Epithelial cell of prostate (primary cell): Measurements from ENCODE around the gene BDKRB1.

ENCODE experiments used
- DNase-seq: peaks from one replicate; pipeline ENCODE4 v3.0.0-alpha.2; 2011; ENCODE audit warnings: low read depth, low spot score
- H3K27ac ChIP-seq: fragments of 450-650 bp; 2 replicates; pipeline ENCODE4 v1.5.1; 2017; ENCODE audit warnings: mild to moderate bottlenecking

Gene BDKRB1

GRCh38 chr14:96257900-96258299 lies 1.9 kb downstream of the BDKRB1 start:
- DNase-seq: no peak

GRCh38 chr14:96260341-96260821 lies 4.4 kb downstream of the BDKRB1 start:
- no peak overlapping the region for H3K27ac ChIP-seq
- DNase-seq: no peak

More at GRCh38 chr14:96257900-96258299, 1.9 kb downstream of the BDKRB1 start:
- H3K27ac ChIP-seq: no peak overlapping the region

- no peak overlapping the region for H3K27ac ChIP-seq
- DNase-seq: no peak
These were observed 5.0 kb downstream of the BDKRB1 start for GRCh38 chr14:96261053-96261452.

GRCh38 chr14:96261772-96262655 lies 6.0 kb downstream of the BDKRB1 start:
- no peak overlapping the region for H3K27ac ChIP-seq
- DNase-seq: no peak

- no peak for DNase-seq
- no peak overlapping the region for H3K27ac ChIP-seq
These were observed 7.6 kb downstream of the BDKRB1 start for GRCh38 chr14:96263347-96264199.

GRCh38 chr14:96264200-96264553 lies 8.2 kb downstream of the BDKRB1 start:
- DNase-seq: no peak
- no peak overlapping the region for H3K27ac ChIP-seq

GRCh38 chr14:96264853-96265252 lies 8.8 kb downstream of the BDKRB1 start:
- no peak for DNase-seq

GRCh38 chr14:96265383-96266095 lies 9.5 kb downstream of the BDKRB1 start:
- no peak for DNase-seq
- no peak overlapping the region for H3K27ac ChIP-seq

More at GRCh38 chr14:96264853-96265252, 8.8 kb downstream of the BDKRB1 start:
- H3K27ac ChIP-seq: no peak overlapping the region

- DNase-seq: peak; percentile 83
These were observed 11.3 kb downstream of the BDKRB1 start for GRCh38 chr14:96267336-96267735.

GRCh38 chr14:96267916-96268315 lies 11.9 kb downstream of the BDKRB1 start:
- no peak for DNase-seq
- H3K27ac ChIP-seq: peak overlapping the region; percentile 58

More at GRCh38 chr14:96267336-96267735, 11.3 kb downstream of the BDKRB1 start:
- peak overlapping the region; percentile 58 for H3K27ac ChIP-seq

- peak overlapping the region; percentile 58 for H3K27ac ChIP-seq
- DNase-seq: peak; percentile 82
These were observed 12.7 kb downstream of the BDKRB1 start for GRCh38 chr14:96268431-96269358.

- DNase-seq: no peak
- H3K27ac ChIP-seq: peak overlapping the region; percentile 58
These were observed 13.3 kb downstream of the BDKRB1 start for GRCh38 chr14:96269359-96269710.

GRCh38 chr14:96270565-96271420 lies 14.8 kb downstream of the BDKRB1 start:
- no peak for DNase-seq
- peak overlapping the region; percentile 17 for H3K27ac ChIP-seq

GRCh38 chr14:96271421-96271762 lies 15.4 kb downstream of the BDKRB1 start:
- peak; percentile 70 for DNase-seq

GRCh38 chr14:96272777-96273473 lies 16.9 kb downstream of the BDKRB1 start:
- DNase-seq: no peak
- H3K27ac ChIP-seq: no peak overlapping the region

More at GRCh38 chr14:96271421-96271762, 15.4 kb downstream of the BDKRB1 start:
- peak overlapping the region; percentile 17 for H3K27ac ChIP-seq

GRCh38 chr14:96273629-96274028 lies 17.6 kb downstream of the BDKRB1 start:
- DNase-seq: no peak
- H3K27ac ChIP-seq: no peak overlapping the region

GRCh38 chr14:96274122-96274521 lies 18.1 kb downstream of the BDKRB1 start:
- no peak overlapping the region for H3K27ac ChIP-seq
- DNase-seq: no peak

GRCh38 chr14:96274543-96274942 lies 18.5 kb downstream of the BDKRB1 start:
- no peak overlapping the region for H3K27ac ChIP-seq
- no peak for DNase-seq
